ENCODE data around the gene ZFPM1. TPM values are rescaled to one million over a fixed set of nuclear protein-coding genes. Genes with fewer than 3 reads are reported as not detected.

Gene ZFPM1
- total RNA-seq, 2 donors from 2014 or later = 1.7 to 2.4 TPM

- peaks cover 0 to 17% of the 10 kb centered on the region in 2 donors for H3K4me1 ChIP-seq
- H3K4me3 ChIP-seq = no peak overlapping the region
- no peaks in the 10 kb centered on the region for H3K36me3 ChIP-seq
- no peak for DNase-seq (ENCODE audit: low spot score)
- no peaks in the 10 kb centered on the region for H3K9me3 ChIP-seq
- no peak for TF ChIP-seq CTCF (IDR thresholded peaks at IDR 0.05)
- H3K27ac ChIP-seq = no peak overlapping the region
- no peaks in the 10 kb centered on the region for H3K27me3 ChIP-seq
Observed at GRCh38 chr16:88503771-88504488, 50.9 kb downstream of the ZFPM1 start.

- H3K9me3 ChIP-seq = no peaks in the 10 kb centered on the region
- no peak for DNase-seq (ENCODE audit: low spot score)
- H3K36me3 ChIP-seq = no peaks in the 10 kb centered on the region
- H3K27me3 ChIP-seq = no peaks in the 10 kb centered on the region
- H3K27ac ChIP-seq = no peak overlapping the region
- no peak for TF ChIP-seq CTCF (IDR thresholded peaks at IDR 0.05)
- peaks cover 0 to 8% of the 10 kb centered on the region in 2 donors for H3K4me1 ChIP-seq
- no peak overlapping the region for H3K4me3 ChIP-seq
Observed at GRCh38 chr16:88504489-88505404, 51.7 kb downstream of the ZFPM1 start.

- Histone ChIP-seq H3K4me1 (peaks cover 0 to 3% of the 10 kb centered on the region in 2 donors), H3K36me3 (no peaks in the 10 kb centered on the region), H3K27ac (no peak overlapping the region), H3K4me3 (no peak overlapping the region), H3K27me3 (no peaks in the 10 kb centered on the region), H3K9me3 (no peaks in the 10 kb centered on the region)
- no peak for DNase-seq (ENCODE audit: low spot score)
- peak in 1 of 2 donors; percentile 58 for TF ChIP-seq CTCF (IDR thresholded peaks at IDR 0.05)
Observed at GRCh38 chr16:88505405-88506082, 52.5 kb downstream of the ZFPM1 start.

GRCh38 chr16:88506723-88507122 is 53.6 kb downstream of the ZFPM1 start:
- Histone ChIP-seq H3K27me3 (no peaks in the 10 kb centered on the region), H3K4me3 (no peak overlapping the region), H3K9me3 (no peaks in the 10 kb centered on the region), H3K4me1 (no peaks in the 10 kb centered on the region), H3K36me3 (no peaks in the 10 kb centered on the region), H3K27ac (no peak overlapping the region)
- TF ChIP-seq CTCF (IDR thresholded peaks at IDR 0.05) = no peak
- DNase-seq (ENCODE audit: low spot score) = no peak

- no peak overlapping the region for H3K4me3 ChIP-seq
- no peak for TF ChIP-seq CTCF (IDR thresholded peaks at IDR 0.05)
Observed at GRCh38 chr16:88507231-88507743, 54.2 kb downstream of the ZFPM1 start.

More at GRCh38 chr16:88507231-88507743, 54.2 kb downstream of the ZFPM1 start:
- Histone ChIP-seq H3K27ac (no peak overlapping the region), H3K27me3 (no peaks in the 10 kb centered on the region), H3K4me1 (no peaks in the 10 kb centered on the region), H3K36me3 (no peaks in the 10 kb centered on the region), H3K9me3 (no peaks in the 10 kb centered on the region)
- DNase-seq (ENCODE audit: low spot score) = no peak
